GM19239 (cell line): ENCODE measurements around the gene CPTP.
"Not testable (repeated sequence)": the region's sequence is repeated elsewhere in the genome, so short reads cannot be mapped to it uniquely, and the experiment has no call there.

Source experiments
- DNase-seq: peaks from one replicate; pipeline ENCODE4 v3.0.0; 2011; ENCODE audit warnings: low spot score; ENCODE audit not compliant: insufficient read length
- FAIRE-seq: peaks from 2 replicates; lab custom pipeline; 2011; peaks lifted over from hg19 to GRCh38; lab: Jason Lieb, UNC

Gene CPTP

GRCh38 chr1:1316199-1316598 is 8.4 kb upstream of the CPTP start:
- not testable (repeated sequence) for FAIRE-seq

GRCh38 chr1:1317420-1317819 is 7.2 kb upstream of the CPTP start:
- FAIRE-seq (no peak), DNase-seq (no peak)

More at GRCh38 chr1:1316199-1316598, 8.4 kb upstream of the CPTP start:
- DNase-seq: not testable (repeated sequence)

- DNase-seq: no peak
Measured at GRCh38 chr1:1318131-1318652, 6.4 kb upstream of the CPTP start.

GRCh38 chr1:1318777-1319645 is 5.6 kb upstream of the CPTP start:
- FAIRE-seq (no peak), DNase-seq (no peak)

More at GRCh38 chr1:1318131-1318652, 6.4 kb upstream of the CPTP start:
- FAIRE-seq: no peak

GRCh38 chr1:1319646-1319941 is 5.0 kb upstream of the CPTP start:
- DNase-seq: no peak
- FAIRE-seq: no peak

GRCh38 chr1:1320666-1321448 is 3.7 kb upstream of the CPTP start:
- no peak for DNase-seq
- no peak for FAIRE-seq

- DNase-seq (no peak), FAIRE-seq (no peak)
Measured at GRCh38 chr1:1321477-1321876, 3.1 kb upstream of the CPTP start.

- no peak for FAIRE-seq
Measured at GRCh38 chr1:1322418-1322817, 2.2 kb upstream of the CPTP start.

GRCh38 chr1:1322952-1323351 is 1.6 kb upstream of the CPTP start:
- FAIRE-seq (no peak), DNase-seq (no peak)

More at GRCh38 chr1:1322418-1322817, 2.2 kb upstream of the CPTP start:
- DNase-seq: no peak

- FAIRE-seq (no peak), DNase-seq (no peak)
Measured at GRCh38 chr1:1324084-1324523, 498 bp upstream of the CPTP start.

- no peak for FAIRE-seq
Measured at GRCh38 chr1:1325288-1326074, 879 bp downstream of the CPTP start.

GRCh38 chr1:1326075-1326605 is 1.5 kb downstream of the CPTP start:
- FAIRE-seq: no peak
- DNase-seq: no peak

More at GRCh38 chr1:1325288-1326074, 879 bp downstream of the CPTP start:
- no peak for DNase-seq

GRCh38 chr1:1327291-1327690 is 2.7 kb downstream of the CPTP start:
- no peak for DNase-seq
- no peak for FAIRE-seq

- FAIRE-seq: no peak
- DNase-seq: no peak
Measured at GRCh38 chr1:1328254-1328653, 3.7 kb downstream of the CPTP start.

GRCh38 chr1:1329304-1330210 is 5.0 kb downstream of the CPTP start:
- FAIRE-seq (no peak), DNase-seq (no peak)

- no peak for DNase-seq
- no peak for FAIRE-seq
Measured at GRCh38 chr1:1330366-1331067, 5.9 kb downstream of the CPTP start.

GRCh38 chr1:1331068-1331965 is 6.7 kb downstream of the CPTP start, which contains the start of gene TAS1R3:
Gene TAS1R3 (plus strand): TSS chr1:1331280. CDS start chr1:1331346, 66 bp downstream.
- no peak for DNase-seq

More at GRCh38 chr1:1331068-1331965, 6.7 kb downstream of the CPTP start, which contains the start of gene TAS1R3:
- FAIRE-seq: no peak
